ENCODE data around the gene CAPN5.
"Not testable (repeated sequence)": the region's sequence is repeated elsewhere in the genome, so short reads cannot be mapped to it uniquely, and the experiment has no call there.

Gene CAPN5

GRCh38 chr11:77042111-77042726 is 24.6 kb upstream of the CAPN5 start:
- no peak for DNase-seq (ENCODE audit: low read depth, low spot score)

DNA sequence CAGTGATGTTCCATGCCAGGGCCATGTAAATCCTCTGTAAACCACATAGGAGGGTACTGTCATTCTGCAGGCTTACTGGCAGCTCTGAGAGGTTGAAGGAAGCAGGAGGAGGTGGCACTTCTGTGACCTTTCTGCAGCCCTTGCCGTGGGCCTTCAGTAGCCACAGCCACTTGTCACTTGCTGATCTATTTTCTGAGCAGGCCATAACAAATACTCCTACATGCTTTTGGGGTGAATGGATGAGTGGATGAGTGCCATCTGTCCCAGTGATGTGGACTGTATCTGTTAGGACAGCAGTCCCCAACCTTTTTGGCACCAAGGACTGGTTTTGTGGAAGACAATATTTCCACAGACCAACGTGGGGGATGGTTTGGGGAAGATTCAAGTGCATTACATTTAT is 22.4 kb upstream of the CAPN5 start:
- no peak for DNase-seq (ENCODE audit: low read depth, low spot score)

DNA sequence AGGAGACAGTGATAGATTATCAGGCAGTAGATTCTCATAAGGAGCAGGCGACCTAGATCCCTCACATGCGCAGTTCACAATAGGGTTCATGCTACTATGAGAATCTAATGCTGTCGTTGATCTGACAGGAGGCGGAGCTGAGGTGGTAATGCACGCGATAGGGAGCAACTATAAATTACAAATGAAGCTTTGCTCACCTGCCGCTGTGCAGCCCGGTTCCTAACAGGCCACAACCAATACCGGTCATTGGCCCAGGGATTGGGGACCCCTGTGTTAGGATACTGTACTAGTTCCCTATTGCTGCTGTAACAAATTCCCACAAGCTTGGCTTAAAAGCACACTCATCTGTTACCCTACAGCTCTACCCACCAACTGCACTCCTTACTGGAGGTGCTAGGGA is 21.9 kb upstream of the CAPN5 start:
- no peak for DNase-seq (ENCODE audit: low read depth, low spot score)

DNA sequence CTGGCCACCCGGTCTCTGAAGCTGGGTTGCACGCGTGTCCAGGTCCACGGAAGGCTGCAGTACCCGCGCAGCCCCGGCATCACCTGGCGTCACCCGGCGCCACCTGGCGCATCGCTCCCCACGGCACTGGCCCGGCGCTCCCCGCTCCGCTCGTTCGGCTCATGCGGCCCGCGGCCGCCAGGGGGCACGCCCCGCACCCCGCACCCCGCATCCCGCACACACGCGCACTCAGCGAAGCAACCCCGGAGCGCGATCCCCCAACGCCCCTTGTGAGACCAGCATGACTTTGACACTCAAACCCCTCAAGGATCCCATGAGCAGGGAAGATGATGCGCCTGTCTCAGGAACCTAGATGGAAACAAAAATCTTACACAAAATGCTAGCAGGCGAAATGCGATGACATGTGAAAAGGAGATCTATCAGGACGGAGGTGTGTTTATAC is 20.7 kb upstream of the CAPN5 start:
- peak; percentile 25 for DNase-seq (ENCODE audit: low read depth, low spot score)

GRCh38 chr11:77047007-77047927 is 19.5 kb upstream of the CAPN5 start:
- DNase-seq (ENCODE audit: low read depth, low spot score) = peak; percentile 62

- not testable (repeated sequence) for DNase-seq (ENCODE audit: low read depth, low spot score)
Observed at GRCh38 chr11:77047928-77048446, 18.8 kb upstream of the CAPN5 start.

DNA sequence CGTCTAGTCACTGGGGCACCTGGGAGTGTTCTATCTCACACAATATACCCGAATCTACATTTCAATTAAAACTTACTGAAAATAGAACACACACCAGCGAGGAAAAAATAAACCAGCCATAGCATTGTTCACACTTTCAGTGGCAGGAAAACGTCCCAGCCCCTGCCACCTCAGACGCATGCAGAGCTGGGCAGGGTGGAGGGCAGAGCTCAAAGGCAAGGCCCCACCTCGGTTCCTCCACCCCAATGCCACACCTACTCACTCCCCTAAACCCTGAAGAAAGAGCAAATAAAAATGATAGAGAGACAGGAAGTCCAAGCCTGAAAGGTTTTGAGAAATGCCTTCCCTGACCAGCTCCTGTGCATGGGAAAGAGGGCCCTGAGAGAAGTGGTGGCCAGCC is 17.7 kb upstream of the CAPN5 start:
- DNase-seq (ENCODE audit: low read depth, low spot score) = no peak

DNA sequence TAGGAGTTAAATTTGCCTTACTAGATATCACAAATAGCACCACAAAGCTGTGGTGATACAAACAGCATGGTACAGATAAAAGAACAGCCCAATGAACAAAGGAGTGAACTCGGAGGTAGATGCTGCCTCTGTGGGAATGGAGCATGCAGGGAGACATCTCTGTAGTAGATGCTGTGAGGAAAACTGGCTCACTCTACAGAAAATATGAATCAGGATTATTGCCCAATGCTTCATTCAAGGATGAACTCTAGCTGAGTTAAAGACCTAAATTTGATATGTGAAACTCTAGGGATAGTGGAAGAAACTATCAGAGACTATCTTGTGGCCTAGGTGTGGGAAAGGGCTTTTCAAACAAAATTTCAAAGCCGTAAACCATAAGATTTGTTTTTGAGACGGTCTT is 15.3 kb upstream of the CAPN5 start:
- no peak for DNase-seq (ENCODE audit: low read depth, low spot score)

DNA sequence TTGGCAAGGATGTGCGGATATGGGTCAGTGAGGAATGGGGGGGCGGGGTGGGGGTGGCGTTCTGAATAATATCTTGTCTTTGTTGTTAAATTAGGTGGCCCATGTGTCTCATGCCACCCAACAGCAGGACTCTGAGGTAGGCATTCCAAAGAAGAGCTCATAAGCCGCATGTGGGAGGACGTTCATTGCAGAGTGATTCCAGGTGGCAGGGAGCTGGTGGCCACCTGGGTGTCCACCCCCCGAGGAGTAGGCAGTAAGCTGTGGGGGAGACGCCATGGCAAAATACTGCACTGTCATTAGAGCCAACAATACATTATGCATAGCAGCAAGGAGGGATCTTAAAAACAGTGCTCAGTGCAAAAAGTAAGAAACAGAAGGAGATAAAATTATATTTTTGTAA is 14.3 kb upstream of the CAPN5 start:
- DNase-seq (ENCODE audit: low read depth, low spot score) = no peak

DNA sequence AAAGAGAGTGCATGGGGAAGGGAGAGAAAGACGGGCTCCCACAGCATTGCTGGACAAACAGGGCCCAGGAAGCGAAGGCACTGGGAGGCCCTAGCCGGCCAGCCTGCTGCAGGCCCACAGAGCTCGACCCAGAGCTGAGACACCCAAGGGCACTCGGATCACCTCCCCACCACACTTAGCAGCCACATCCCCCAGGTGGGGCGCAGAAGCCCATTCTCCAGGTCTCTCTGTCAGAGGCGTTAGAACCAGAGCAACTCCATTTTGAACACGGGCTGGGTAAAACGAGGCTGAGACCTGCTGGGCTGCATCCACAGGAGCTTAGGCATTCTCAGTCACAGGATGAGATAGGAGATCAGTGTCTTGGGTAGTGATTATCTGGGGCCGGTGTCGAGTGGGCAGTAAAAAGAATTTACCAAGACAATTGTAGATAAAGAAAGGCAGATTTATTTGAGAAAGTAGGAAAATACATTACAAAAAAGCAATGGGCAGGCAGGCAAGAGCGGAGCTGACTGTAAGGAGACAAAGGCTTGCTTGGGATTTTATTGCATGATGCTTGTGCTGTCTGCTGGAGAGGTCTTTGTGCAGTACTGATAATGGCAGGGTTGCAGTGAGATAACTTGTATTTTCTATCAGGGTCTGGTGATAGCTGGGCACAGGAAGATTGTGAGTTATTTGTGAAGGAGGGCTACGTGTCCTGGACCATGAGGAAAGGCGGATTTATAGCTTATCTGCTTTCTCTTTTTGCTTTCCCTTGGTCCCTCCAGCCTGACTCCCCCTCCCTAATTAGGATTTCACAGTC is 13.4 kb upstream of the CAPN5 start:
- no peak for DNase-seq (ENCODE audit: low read depth, low spot score)

- DNase-seq (ENCODE audit: low read depth, low spot score) = no peak
Observed at GRCh38 chr11:77054084-77054483, 12.7 kb upstream of the CAPN5 start.

DNA sequence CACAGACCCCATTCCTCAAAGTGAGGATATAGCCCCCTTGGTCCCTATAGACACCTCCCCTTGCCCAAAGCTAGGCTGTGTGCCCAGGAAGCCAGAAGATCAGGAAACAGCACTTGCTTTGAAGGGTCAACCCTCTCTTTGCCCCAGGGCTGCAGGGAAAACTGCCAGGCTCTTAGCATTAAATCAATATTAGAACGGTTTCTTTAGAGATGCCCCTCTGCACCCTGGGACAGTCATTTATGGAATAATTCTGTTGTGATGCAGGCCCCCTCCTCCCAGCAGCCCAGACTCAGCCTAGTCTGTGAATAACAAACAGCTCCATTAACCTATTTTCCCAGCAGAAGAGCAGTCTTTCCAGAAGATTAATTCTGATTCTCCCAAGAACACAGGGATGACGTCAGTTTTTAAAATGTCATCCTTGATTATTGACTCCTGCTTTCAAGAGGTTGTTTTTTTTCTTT is 11.6 kb upstream of the CAPN5 start:
- DNase-seq (ENCODE audit: low read depth, low spot score) = no peak

DNA sequence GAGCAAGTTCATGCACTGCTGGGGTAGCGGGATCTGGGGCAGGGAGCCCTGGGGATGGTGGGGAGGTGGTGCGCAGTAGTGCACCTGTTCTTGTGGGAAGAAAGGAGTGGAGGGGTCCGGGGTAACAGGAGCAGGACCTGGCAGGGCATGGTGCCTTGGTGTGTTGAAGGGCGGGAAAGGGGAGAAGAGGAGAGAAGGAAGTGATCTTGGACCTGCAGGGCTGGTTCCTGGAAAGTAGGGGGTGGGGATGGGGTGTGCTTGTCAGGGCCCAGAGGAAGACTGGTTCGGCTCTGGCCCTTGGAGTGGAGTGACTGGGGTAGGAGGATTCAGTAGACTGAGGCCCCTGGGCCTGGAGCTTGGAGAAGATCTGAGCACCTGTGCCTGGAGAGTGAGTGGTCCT is 10.9 kb upstream of the CAPN5 start:
- DNase-seq (ENCODE audit: low read depth, low spot score) = no peak

DNA sequence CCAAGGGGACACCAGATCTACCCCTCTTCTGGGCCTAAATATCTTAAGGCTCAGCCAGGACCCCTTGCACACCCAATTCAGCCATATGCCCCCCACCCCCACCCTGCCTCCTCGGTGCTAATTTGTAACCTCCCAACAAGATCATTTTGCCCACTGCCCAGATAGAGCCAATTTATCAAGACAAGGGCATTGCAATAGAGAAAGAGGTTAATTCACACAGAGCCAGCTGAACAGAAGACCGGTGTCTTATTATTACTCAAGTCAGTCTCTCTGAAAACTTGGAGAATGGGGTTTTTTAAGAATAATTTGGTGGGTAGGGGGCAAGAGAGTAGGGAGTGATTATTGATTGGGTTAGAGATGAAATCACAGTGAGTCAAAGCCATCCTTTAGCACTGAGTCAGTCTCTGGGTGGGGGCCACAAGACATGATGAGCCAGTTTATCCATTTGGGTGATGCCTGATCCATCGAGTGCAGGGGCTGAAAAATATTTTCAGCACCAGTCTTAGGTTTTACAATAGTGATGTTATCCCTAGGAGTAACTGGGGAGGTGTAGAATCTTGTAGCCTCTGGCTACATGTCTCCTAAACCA is 9.9 kb upstream of the CAPN5 start:
- DNase-seq (ENCODE audit: low read depth, low spot score) = no peak

DNA sequence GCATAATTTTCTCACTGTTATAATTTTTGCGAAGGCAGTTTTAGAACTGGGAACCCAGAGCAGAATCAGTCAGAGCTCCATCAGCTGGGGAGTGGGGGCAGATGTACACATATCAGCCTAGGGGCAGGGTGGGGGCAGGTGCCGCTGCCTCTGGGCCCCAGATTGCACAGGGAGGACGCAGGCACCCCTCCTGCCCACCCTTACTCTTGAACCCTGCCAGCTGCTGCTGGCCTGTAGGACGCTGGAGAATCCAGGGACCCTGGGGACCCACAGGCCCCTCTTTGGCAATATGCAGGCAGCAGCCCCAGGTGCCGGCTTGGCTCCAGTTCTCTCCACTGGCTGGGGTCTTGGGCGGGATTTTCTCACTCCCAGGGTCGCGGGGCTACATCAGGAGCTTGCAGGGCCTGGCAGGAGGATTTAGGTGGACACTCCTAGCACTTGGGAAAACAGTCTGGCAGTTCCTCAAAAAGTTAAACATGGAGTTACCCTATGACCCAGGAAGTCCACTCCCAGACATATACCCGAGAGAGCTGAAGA is 8.8 kb upstream of the CAPN5 start:
- no peak for DNase-seq (ENCODE audit: low read depth, low spot score)

GRCh38 chr11:77058900-77059299 is 7.9 kb upstream of the CAPN5 start:
- DNase-seq (ENCODE audit: low read depth, low spot score) = no peak

DNA sequence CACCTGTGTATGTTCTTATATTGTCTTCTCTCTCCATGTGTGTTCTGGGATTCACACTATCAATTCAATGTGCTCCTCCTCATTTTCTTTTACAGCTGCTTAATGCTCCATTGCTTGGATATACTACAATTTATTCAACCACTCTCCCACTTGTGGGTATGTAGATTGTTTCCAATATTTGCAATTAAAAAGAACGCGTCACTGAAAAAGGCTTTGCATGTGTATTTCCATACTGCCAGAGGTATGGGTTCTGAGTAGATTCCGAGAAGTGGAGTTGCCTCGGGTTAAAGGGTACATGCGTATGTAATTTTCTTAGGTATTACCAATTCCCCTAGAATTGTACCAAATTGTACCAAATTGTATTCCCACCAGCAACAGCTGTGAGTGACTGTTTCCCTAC is 7.0 kb upstream of the CAPN5 start:
- no peak for DNase-seq (ENCODE audit: low read depth, low spot score)

DNA sequence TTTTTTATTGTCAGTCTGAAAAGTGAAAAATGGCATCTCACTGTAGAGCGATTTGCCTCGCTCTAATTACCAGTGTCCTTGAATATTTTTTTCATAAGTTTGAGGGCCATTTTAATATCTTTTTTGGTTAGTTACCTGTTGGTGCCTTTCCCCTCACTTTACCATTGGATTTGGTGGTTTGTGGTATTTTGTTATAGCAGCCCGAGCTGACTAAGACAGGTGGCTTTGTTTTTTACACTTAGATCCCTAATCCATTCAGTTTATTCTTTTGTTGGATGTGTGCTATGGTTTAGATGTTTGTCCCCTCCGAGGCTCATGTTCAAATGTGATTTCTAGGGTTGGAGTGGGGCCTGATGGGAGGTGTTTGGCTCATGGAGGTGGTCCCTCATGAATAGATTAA is 6.5 kb upstream of the CAPN5 start:
- no peak for DNase-seq (ENCODE audit: low read depth, low spot score)

- DNase-seq (ENCODE audit: low read depth, low spot score) = not testable (repeated sequence)
Observed at GRCh38 chr11:77061258-77061657, 5.5 kb upstream of the CAPN5 start.

GRCh38 chr11:77062924-77063323 is 3.8 kb upstream of the CAPN5 start:
- DNase-seq (ENCODE audit: low read depth, low spot score) = no peak

DNA sequence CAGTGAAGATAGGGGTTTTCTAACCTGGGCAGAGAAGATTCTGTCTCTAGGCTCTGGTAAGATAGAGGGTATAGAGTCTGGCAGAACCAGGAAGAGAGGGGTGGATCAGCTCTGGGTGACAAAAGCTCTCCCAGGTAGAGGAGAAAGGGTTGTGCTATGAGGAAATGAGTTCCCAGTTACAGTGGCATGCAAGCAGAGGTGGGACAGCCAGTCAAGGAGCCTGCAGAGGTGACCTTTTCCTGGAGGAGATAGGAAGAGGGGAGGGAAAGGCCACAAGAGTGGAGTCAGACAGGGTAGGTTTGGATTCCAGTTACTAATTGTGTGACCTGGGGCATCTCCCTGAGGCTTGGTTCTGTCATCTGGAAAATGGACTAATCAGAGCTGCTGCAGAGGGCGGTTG is 3.4 kb upstream of the CAPN5 start:
- no peak for DNase-seq (ENCODE audit: low read depth, low spot score)

Measured in activated naive CD8-positive, alpha-beta T cell treated with anti-CD3 and anti-CD28 coated beads, Interleukin-2, amount 50 U/mL, for 16 hours (primary cell).